Anterior cingulate cortex (tissue), 58 donors: ENCODE data around the gene C18orf32.
"Not testable (repeated sequence)": the region's sequence is repeated elsewhere in the genome, so short reads cannot be mapped to it uniquely, and the experiment has no call there.

Experiments
- DNase-seq, 58 donors: peaks; one replicate each; lab custom pipeline; 2025; lab: John Stamatoyannopoulos, UW

The C18orf32 gene

DNA sequence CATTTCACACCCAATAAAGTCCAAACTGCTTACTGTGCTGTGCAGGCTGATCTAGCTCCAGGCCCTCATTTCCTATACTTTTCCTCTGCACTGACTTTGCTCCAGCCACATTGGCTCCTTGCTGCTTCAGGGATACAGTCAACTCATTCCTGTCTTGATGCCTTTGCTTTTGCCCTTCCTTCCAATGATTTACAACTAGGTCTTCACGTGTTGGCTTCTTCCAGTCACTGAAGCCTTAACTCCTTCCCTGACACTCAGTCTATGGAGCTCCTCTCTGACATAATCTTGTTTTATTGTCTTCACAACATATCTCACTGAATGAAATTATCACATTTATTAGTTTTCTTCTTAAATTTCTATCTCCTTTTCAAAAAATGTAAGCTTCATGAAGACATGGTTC is 16.9 kb upstream of the C18orf32 start:
- no peak for DNase-seq

DNA sequence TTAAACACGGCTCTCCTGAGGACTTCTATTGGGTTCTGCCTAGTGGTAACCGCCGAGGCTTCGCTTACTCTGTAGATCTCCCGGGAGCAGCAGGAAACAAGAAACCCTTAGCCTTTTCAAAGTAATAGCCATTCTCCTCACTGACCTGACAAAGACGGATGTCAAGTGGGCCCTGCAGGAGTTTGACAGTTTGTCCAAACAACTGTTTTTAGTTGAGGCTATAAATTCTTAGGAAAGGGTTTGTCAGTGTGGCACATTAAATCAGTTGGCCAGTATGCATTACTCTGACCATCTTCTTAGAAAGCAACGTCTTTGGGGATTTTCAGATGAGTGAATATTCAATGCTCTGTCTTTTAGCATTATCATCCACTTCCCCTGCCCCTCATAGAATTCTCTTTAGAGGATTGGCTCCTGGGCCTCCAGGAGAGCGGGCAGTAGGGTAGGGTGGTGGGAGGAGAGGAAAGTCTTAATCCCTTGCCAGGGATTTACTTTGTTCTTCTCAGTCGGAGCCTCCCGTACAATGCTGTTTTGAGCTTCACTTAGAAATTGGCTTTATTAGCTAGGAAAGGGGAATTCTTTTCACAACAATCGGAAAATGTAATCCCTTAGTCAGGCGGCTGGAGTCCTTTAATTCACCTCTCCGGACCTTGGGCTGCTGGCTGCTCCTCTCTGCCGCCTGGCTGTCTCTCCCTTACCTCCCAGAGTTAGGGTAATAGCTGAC is 13.3 kb upstream of the C18orf32 start:
- DNase-seq = no peak

- no peak for DNase-seq
Measured at GRCh38 chr18:49499046-49499637, 12.1 kb upstream of the C18orf32 start.

DNA sequence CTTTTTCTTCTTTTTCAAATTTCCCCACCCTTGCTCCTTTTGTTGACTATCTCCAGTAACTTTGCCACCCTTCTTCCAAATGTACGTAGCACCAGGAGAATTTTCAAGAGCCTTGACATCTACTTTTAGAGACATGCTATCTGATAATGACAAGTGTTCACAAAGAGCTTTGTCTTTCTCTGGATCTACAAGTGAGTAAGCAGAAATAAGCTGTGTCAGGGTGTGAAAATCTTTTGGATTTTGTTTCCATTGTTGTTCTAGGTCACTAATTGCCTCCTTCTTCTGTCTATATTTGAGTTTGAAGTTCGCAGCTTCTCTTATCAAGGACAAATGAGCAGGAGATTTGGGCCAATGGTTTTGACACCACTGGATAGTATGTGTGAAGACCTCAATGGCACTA is 8.4 kb upstream of the C18orf32 start:
- no peak for DNase-seq

GRCh38 chr18:49495076-49495475 is 8.0 kb upstream of the C18orf32 start:
- no peak for DNase-seq

GRCh38 chr18:49494660-49495059 is 7.6 kb upstream of the C18orf32 start:
- DNase-seq = no peak

DNA sequence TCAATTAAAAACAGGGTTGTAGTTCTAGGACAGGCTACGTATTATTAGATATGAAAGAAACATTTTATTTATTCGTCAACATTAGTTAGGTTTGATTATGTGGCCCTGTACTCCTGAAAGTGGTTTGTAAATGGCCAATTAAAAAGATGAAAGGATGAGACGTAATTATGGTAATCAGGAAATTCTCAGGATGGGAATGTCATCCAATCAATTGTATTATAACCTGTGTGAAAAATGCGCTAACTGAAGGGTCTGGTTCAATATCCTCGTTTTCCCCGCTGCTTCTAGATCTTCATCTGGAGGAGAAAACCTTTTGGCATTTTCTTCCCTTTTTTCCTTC is 5.6 kb upstream of the C18orf32 start:
- DNase-seq = no peak

- peak; percentile 25 to 96 (median 78) for DNase-seq
Measured at GRCh38 chr18:49491857-49492693, 5.0 kb upstream of the C18orf32 start, which contains the start of gene RPL17. Gene RPL17 (minus strand): TSS chr18:49492465.

- no peak for DNase-seq
Measured at GRCh38 chr18:49491534-49491856, 4.5 kb upstream of the C18orf32 start.

GRCh38 chr18:49490246-49490762 is 3.3 kb upstream of the C18orf32 start:
- DNase-seq = no peak

DNA sequence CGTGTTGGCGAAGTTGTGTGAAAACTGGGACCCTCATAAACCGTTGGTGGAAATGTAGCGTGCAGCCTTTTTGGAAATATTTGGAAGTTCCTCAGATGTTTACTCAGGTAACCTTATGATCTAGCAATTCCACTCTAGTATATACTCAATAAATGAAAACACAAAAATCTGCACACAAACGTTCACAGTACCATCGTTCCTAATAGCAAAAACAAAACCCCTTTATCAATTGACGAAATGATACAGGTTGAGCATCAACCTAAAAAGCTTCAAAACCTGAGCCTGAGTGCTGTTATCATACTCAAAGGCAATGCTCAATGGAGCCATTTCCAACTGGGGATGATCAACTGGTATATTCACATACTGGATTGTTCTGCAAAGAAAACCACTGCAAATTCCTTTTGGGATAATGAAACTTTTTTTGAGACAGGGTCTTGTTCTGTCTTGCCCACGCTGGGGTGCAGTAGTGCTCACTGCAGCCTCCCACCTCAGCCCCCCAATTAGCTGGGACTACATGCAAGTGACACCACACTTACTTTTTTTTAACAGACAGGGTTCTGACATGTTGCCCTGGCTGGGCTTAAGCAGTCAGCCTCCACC is 777 bp upstream of the C18orf32 start:
- DNase-seq = no peak

GRCh38 chr18:49486606-49486952 is 455 bp downstream of the C18orf32 start:
- DNase-seq = peak in 2 of 58 donors; percentile 25 to 65

GRCh38 chr18:49486134-49486533 is 900 bp downstream of the C18orf32 start:
- no peak for DNase-seq

DNA sequence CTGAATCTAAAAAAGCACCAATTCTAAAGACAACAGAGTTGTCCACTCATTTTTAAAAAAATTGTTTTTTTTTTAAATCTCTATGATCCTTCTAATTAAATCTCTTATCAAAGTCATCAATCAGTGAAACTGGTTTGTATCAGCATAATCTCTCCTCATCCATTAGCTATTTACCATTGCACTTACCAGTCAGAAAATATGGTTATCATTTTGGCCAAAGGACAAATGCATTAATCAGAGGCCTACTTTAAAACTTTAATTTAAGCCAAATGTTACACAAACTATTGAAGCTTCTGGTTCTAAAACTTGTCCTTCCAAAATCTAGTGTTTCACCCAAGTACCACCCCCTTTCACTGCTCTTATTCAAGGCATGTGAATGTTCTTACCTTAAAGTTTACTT is 3.8 kb downstream of the C18orf32 start:
- no peak for DNase-seq

- no peak for DNase-seq
Measured at GRCh38 chr18:49481907-49482306, 5.1 kb downstream of the C18orf32 start.

GRCh38 chr18:49481317-49481716 is 5.7 kb downstream of the C18orf32 start:
- DNase-seq = no peak

DNA sequence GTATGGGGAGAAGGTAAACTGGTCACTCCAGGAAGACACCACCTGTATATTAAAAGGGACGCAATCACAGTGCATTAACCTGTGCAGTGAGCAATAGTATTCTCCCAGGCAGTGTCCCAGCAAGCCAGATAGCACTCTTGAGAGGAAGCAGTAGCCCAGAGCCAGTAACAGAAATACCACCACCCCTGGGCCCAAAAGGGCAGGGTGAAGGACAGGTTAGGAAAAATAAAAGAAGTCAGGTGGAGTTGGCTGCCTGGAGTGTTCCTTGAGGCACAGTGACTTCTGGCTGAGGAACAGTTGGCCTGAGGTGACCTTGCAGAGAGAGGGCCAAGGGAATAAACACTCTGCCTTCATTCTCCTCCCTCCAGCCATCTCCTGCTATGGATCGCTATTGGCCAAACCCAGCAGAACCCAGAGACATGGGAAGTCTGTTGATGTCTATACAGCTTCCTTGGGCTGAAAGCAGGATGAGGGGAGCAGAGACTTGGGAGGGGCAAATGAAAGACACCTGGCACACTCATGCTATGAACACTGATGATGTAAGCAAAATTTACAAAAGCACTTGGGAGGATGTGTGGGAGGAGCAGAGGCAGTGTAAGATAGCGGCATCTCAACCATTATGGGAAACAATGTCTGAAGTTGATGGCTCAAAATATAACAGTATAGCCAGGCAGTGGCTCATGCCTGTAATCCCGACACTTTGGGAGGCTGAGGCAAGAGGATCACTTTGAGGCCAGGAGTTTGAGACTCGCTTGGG is 7.5 kb downstream of the C18orf32 start:
- no peak for DNase-seq

- DNase-seq = peak in 1 of 58 donors; percentile 6
Measured at GRCh38 chr18:49476664-49477411, 10.2 kb downstream of the C18orf32 start.

GRCh38 chr18:49474935-49475334 is 12.1 kb downstream of the C18orf32 start:
- not testable (repeated sequence) for DNase-seq

- DNase-seq = no peak
Measured at GRCh38 chr18:49473721-49474120, 13.3 kb downstream of the C18orf32 start.
